Liver (tissue), 9 donors: Measurements from ENCODE around the gene RAB2B. TPM values are rescaled to one million over a fixed set of nuclear protein-coding genes. Genes with fewer than 3 reads are reported as not detected.

Experiments
- DNase-seq: peaks from one replicate; pipeline ENCODE4 v3.0.0-alpha.2; 2017; ENCODE audit warnings: low spot score
- H3K27ac ChIP-seq, 2 donors: one replicate each; pipeline ENCODE4 v1.7.0; 2013; ENCODE audit warnings: inconsistent platforms in 2 of 2, low read length in 2 of 2, control low read depth in 1 of 2, low read depth in 1 of 2, mild to moderate bottlenecking in 1 of 2
- H3K27me3 ChIP-seq, 4 donors: one replicate each; pipeline versions ENCODE4 v1.6.1 to v1.7.0; 2013; ENCODE audit warnings: low read length in 3 of 4, inconsistent platforms in 1 of 4, mild to moderate bottlenecking in 1 of 4, moderate library complexity in 1 of 4; ENCODE audit not compliant: control insufficient read depth in 4 of 4, insufficient read depth in 4 of 4
- H3K36me3 ChIP-seq, 4 donors: one replicate each; pipeline versions ENCODE4 v1.6.1 to v1.7.0; 2013; ENCODE audit warnings: low read length in 3 of 4, mild to moderate bottlenecking in 3 of 4, low read depth in 1 of 4, moderate library complexity in 1 of 4; ENCODE audit not compliant: control insufficient read depth in 4 of 4, insufficient read depth in 3 of 4
- H3K4me1 ChIP-seq, 4 donors: one replicate each; pipeline versions ENCODE4 v1.6.1 to v1.7.0; 2013; ENCODE audit warnings: low read length in 3 of 4, mild to moderate bottlenecking in 3 of 4, moderate library complexity in 1 of 4; ENCODE audit not compliant: control insufficient read depth in 4 of 4, insufficient read depth in 4 of 4
- H3K4me3 ChIP-seq, 3 donors: one replicate each; pipeline versions ENCODE4 v1.6.1 to v1.7.0; 2013; ENCODE audit warnings: low read length in 3 of 3, control low read depth in 1 of 3, low read depth in 1 of 3, mild to moderate bottlenecking in 1 of 3
- H3K9ac ChIP-seq, 2 donors: one replicate each; pipeline ENCODE4 v1.7.0; 2013; ENCODE audit warnings: low read length in 2 of 2, mild to moderate bottlenecking in 2 of 2, moderate library complexity in 2 of 2, control low read depth in 1 of 2, low read depth in 1 of 2
- H3K9me3 ChIP-seq, 4 donors: one replicate each; pipeline versions ENCODE4 v1.6.1 to v1.7.0; 2013; ENCODE audit warnings: low read length in 3 of 4; ENCODE audit not compliant: control insufficient read depth in 4 of 4
- EGR1 ChIP-seq, 2 donors: IDR thresholded peaks; 2 replicates each; pipeline ENCODE4 v1.6.1; 2016 to 2018; ENCODE audit warnings: antibody characterized with exemption in 2 of 2, low read depth in 2 of 2
- FOXA1 ChIP-seq: IDR thresholded peaks from 2 replicates; pipeline ENCODE4 v1.6.1; 2016; ENCODE audit warnings: antibody characterized with exemption
- FOXA2 ChIP-seq: IDR thresholded peaks from 2 replicates; pipeline ENCODE4 v1.6.1; 2016; ENCODE audit warnings: antibody characterized with exemption
- GABPA ChIP-seq, 2 donors: IDR thresholded peaks in 1 of 2; conservative IDR thresholded peaks in 1 of 2; 2 replicates each; pipeline ENCODE4 v1.6.1; 2016; ENCODE audit warnings: antibody characterized with exemption in 2 of 2, mild to moderate bottlenecking in 1 of 2, moderate library complexity in 1 of 2
- HNF4A ChIP-seq, 2 donors: conservative IDR thresholded peaks; 2 replicates each; pipeline ENCODE4 v1.6.1; 2016; ENCODE audit warnings: antibody characterized with exemption in 2 of 2, mild to moderate bottlenecking in 2 of 2
- HNF4G ChIP-seq: IDR thresholded peaks from 2 replicates; pipeline ENCODE4 v1.6.1; 2016; ENCODE audit warnings: antibody characterized with exemption
- JUND ChIP-seq, 2 donors: IDR thresholded peaks; 2 replicates each; pipeline ENCODE4 v1.6.1; 2016; ENCODE audit warnings: antibody characterized with exemption in 2 of 2
- NR2F2 ChIP-seq: IDR thresholded peaks from 2 replicates; pipeline ENCODE4 v1.6.1; 2016; ENCODE audit warnings: antibody characterized with exemption
- RAD21 ChIP-seq, 2 donors: IDR thresholded peaks; 2 replicates each; pipeline ENCODE4 v1.6.1; 2016; ENCODE audit warnings: antibody characterized with exemption in 2 of 2, mild to moderate bottlenecking in 2 of 2
- RXRA ChIP-seq, 2 donors: IDR thresholded peaks; 2 replicates each; pipeline ENCODE4 v1.6.1; 2017 to 2018; ENCODE audit warnings: antibody characterized with exemption in 2 of 2, mild to moderate bottlenecking in 1 of 2
- SP1 ChIP-seq: IDR thresholded peaks from 2 replicates; pipeline ENCODE4 v1.6.1; 2018; ENCODE audit warnings: antibody characterized with exemption, mild to moderate bottlenecking
- TAF1 ChIP-seq: conservative IDR thresholded peaks from 2 replicates; pipeline ENCODE4 v1.6.1; 2016; ENCODE audit warnings: antibody characterized with exemption, mild to moderate bottlenecking
- YY1 ChIP-seq: IDR thresholded peaks from 2 replicates; pipeline ENCODE4 v1.6.1; 2016; ENCODE audit warnings: antibody characterized with exemption, mild to moderate bottlenecking
- WGBS: extraction: QIAGEN DNeasy Blood & Tissue Kit; methylation state at CpG from one replicate; pipeline ENCODE4 v1.1.7; 2013; 5-methylcytosine and 5-hydroxymethylcytosine counted together
- polyA plus RNA-seq, 2 donors: library from polyadenylated mRNA; stranded (reverse) in 1 of 2; unstranded in 1 of 2; fragments of 200-250 nt in 1 of 2; fragments of >200 nt in 1 of 2; fragmentation: Nextera tagmentation in 1 of 2; extraction: Ambion mirVana in 1 of 2; gene quantifications; one replicate each; pipeline versions ENCODE4 v1.2.1 to v1.2.3, GENCODE V29; 2013 to 2015
- total RNA-seq, 2 donors: library from RNA; depleted of rRNA; stranded (reverse); fragments of >200 nt; gene quantifications; one replicate each; pipeline ENCODE4 v1.2.3, GENCODE V29; 2014
- TF ChIP-seq, protein P1 (sequence below): IDR thresholded peaks from 2 replicates; pipeline ENCODE4 v1.6.1; 2016; ENCODE audit warnings: antibody characterized with exemption, mild to moderate bottlenecking
- TF ChIP-seq, protein P2 (sequence below): IDR thresholded peaks from 2 replicates; pipeline ENCODE4 v1.6.1; 2016; ENCODE audit warnings: antibody characterized with exemption
- TF ChIP-seq, protein P3 (sequence below): fragments of 150-350 bp; IDR thresholded peaks from 2 replicates; pipeline ENCODE4 v1.5.1; 2017; ENCODE audit warnings: improper control_type of control experiment, low read depth, low read length; ENCODE audit not compliant: missing input control
- TF ChIP-seq, protein P4 (sequence below): IDR thresholded peaks from 2 replicates; pipeline ENCODE4 v1.6.1; 2016; ENCODE audit warnings: antibody characterized with exemption
- TF ChIP-seq, protein P5 (sequence below): IDR thresholded peaks from 2 replicates; pipeline ENCODE4 v1.6.1; 2016; ENCODE audit warnings: antibody characterized with exemption
- donor health status: healthy.
- donor health status: healthy.
- donor health status: healthy.
- donor health status: healthy.
- donor health status: healthy.

The RAB2B gene
- total and polyA plus RNA-seq, 4 donors: 4.2 to 60.9 (median 10.4) TPM

DNA sequence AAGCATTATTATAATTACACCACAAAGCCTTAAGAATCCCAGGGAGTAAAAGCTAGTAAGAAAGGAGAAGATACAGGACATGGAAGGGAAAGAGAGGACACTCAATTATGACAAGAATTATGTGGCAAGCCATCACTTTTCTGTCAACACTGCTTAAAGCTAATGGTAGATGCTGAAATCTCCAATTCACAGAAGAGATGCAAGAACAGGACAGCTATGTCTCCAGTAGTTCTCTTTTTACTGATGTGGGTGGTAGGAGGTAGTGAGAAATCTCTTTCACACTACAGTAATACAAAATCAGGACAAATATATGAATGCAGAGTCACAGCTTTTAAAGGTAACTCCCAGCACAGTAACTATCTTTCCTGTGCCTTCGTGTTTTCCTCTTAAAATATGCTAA is 50.1 kb downstream of the RAB2B start (continued):
- TF ChIP-seq YY1: no peak

DNA sequence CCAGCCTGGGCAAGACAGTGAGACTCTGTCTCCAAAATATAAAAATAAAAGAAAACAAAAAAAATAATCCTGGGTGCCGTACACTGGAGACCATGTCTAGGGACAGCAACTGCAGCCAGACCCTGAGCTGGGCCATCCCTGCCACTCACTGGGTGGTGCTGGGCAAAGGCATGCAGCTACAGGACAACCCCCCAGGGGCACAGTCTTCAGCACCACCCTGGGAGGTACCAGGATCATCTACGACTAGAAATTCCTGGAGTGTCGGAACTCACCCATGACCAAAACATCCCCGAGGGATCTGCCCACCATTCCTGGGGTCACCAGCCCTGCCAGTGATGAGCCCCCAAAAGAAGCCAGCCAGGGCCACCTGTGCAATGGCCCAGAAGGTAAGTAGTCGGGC is 57.2 kb downstream of the RAB2B start:
- Histone ChIP-seq H3K27ac (no peak overlapping the region), H3K4me1 (peaks cover 0 to 1% (median 0%) of the 10 kb centered on the region in 4 donors), H3K4me3 (no peak overlapping the region), H3K9ac (no peak overlapping the region), H3K36me3 (peaks cover 10 to 52% (median 43%) of the 10 kb centered on the region in 4 donors), H3K27me3 (no peaks in the 10 kb centered on the region), H3K9me3 (no peaks in the 10 kb centered on the region)
- TF ChIP-seq, protein P1, sequence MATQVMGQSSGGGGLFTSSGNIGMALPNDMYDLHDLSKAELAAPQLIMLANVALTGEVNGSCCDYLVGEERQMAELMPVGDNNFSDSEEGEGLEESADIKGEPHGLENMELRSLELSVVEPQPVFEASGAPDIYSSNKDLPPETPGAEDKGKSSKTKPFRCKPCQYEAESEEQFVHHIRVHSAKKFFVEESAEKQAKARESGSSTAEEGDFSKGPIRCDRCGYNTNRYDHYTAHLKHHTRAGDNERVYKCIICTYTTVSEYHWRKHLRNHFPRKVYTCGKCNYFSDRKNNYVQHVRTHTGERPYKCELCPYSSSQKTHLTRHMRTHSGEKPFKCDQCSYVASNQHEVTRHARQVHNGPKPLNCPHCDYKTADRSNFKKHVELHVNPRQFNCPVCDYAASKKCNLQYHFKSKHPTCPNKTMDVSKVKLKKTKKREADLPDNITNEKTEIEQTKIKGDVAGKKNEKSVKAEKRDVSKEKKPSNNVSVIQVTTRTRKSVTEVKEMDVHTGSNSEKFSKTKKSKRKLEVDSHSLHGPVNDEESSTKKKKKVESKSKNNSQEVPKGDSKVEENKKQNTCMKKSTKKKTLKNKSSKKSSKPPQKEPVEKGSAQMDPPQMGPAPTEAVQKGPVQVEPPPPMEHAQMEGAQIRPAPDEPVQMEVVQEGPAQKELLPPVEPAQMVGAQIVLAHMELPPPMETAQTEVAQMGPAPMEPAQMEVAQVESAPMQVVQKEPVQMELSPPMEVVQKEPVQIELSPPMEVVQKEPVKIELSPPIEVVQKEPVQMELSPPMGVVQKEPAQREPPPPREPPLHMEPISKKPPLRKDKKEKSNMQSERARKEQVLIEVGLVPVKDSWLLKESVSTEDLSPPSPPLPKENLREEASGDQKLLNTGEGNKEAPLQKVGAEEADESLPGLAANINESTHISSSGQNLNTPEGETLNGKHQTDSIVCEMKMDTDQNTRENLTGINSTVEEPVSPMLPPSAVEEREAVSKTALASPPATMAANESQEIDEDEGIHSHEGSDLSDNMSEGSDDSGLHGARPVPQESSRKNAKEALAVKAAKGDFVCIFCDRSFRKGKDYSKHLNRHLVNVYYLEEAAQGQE: no peak
- TF ChIP-seq FOXA2 (no peak), RAD21 (IDR thresholded peaks at IDR 0.05) (no peak), YY1 (no peak), SP1 (no peak), JUND (IDR thresholded peaks at IDR 0.05) (no peak), GABPA (IDR thresholded peaks at IDR 0.05 in 1 of 2, conservative IDR thresholded peaks at IDR 0.05 in 1 of 2) (no peak), HNF4A (conservative IDR thresholded peaks at IDR 0.05) (no peak), FOXA1 (no peak), TAF1 (no peak), RXRA (IDR thresholded peaks at IDR 0.05) (no peak), EGR1 (IDR thresholded peaks at IDR 0.05; ENCODE audit: low read depth in 2 of 2) (no peak), HNF4G (no peak), NR2F2 (no peak)
- TF ChIP-seq, protein P2, sequence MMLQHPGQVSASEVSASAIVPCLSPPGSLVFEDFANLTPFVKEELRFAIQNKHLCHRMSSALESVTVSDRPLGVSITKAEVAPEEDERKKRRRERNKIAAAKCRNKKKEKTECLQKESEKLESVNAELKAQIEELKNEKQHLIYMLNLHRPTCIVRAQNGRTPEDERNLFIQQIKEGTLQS: no peak
- TF ChIP-seq, protein P3, sequence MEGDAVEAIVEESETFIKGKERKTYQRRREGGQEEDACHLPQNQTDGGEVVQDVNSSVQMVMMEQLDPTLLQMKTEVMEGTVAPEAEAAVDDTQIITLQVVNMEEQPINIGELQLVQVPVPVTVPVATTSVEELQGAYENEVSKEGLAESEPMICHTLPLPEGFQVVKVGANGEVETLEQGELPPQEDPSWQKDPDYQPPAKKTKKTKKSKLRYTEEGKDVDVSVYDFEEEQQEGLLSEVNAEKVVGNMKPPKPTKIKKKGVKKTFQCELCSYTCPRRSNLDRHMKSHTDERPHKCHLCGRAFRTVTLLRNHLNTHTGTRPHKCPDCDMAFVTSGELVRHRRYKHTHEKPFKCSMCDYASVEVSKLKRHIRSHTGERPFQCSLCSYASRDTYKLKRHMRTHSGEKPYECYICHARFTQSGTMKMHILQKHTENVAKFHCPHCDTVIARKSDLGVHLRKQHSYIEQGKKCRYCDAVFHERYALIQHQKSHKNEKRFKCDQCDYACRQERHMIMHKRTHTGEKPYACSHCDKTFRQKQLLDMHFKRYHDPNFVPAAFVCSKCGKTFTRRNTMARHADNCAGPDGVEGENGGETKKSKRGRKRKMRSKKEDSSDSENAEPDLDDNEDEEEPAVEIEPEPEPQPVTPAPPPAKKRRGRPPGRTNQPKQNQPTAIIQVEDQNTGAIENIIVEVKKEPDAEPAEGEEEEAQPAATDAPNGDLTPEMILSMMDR: no peak
- TF ChIP-seq, protein P4, sequence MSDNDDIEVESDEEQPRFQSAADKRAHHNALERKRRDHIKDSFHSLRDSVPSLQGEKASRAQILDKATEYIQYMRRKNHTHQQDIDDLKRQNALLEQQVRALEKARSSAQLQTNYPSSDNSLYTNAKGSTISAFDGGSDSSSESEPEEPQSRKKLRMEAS: no peak
- TF ChIP-seq, protein P5, sequence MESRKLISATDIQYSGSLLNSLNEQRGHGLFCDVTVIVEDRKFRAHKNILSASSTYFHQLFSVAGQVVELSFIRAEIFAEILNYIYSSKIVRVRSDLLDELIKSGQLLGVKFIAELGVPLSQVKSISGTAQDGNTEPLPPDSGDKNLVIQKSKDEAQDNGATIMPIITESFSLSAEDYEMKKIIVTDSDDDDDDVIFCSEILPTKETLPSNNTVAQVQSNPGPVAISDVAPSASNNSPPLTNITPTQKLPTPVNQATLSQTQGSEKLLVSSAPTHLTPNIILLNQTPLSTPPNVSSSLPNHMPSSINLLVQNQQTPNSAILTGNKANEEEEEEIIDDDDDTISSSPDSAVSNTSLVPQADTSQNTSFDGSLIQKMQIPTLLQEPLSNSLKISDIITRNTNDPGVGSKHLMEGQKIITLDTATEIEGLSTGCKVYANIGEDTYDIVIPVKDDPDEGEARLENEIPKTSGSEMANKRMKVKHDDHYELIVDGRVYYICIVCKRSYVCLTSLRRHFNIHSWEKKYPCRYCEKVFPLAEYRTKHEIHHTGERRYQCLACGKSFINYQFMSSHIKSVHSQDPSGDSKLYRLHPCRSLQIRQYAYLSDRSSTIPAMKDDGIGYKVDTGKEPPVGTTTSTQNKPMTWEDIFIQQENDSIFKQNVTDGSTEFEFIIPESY: no peak
- DNase-seq: no peak
- 91% methylated on average over 5 of the region's 5 CpGs for WGBS
